GM19395 (cell line): ENCODE data around the gene PRR15L.
"Not testable (repeated sequence)": the region's sequence is repeated elsewhere in the genome, so short reads cannot be mapped to it uniquely, and the experiment has no call there.

Experiments used
- ATAC-seq: cut with Tn5 transposase; IDR thresholded peaks from one replicate; pipeline ENCODE4 v1.9.1; 2021; ENCODE audit warnings: mild to moderate bottlenecking, moderate library complexity; ENCODE audit not compliant: unreplicated experiment

PRR15L gene, protein sequence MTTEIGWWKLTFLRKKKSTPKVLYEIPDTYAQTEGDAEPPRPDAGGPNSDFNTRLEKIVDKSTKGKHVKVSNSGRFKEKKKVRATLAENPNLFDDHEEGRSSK

GRCh38 chr17:47957591-47958490 is at the start of gene PRR15L:
PRR15L (minus strand) TSS chr17:47957883; CDS start chr17:47953234, 4,649 bp downstream.
- no peak for ATAC-seq

GRCh38 chr17:48006936-48007709 is 49.4 kb upstream of the PRR15L start:
- no peak for ATAC-seq

DNA sequence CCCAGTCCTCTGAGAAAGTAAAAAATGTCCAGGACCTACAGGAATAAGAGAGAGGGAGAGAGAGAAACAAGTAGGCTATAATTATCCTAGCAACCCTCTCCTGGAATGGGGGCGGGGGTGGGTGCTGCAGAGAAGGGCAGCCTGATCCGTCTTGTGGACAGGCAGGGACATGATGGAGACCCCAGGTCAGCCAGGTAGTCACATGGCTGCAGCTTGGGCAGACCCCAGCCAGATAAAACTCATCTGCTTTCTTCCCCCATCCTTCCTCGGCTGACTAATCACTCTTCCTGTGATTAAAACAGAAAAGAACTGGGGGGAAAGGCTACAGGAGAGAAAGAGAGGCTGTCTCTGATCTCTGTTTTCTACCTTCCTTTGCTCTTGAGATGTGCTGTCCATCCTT is 47.3 kb upstream of the PRR15L start:
- no peak for ATAC-seq

GRCh38 chr17:48003417-48004151 is 45.9 kb upstream of the PRR15L start:
- no peak for ATAC-seq

DNA sequence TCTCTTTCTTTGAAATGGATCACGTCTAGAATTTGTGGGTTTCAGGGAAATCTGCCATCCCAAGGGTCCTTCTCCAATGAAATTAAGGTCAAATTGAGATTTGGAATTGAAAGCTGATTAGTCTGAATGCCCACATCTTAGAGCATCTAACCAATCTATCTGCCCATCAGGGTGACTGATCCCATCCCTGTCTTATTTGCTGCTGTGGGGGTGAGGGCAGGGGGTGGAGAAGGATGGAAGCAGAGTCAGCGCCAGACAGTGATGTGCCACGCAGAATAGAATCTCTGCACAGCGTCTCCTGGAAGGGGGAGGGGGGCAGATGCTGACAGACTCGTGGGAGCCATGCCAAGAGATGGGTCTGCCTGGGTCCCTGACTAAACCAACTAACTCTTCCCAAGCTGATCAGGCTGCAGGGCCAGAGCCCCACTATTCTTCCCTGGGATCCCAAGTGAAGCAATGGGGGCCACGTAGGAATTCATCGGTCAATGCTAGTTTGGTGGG is 45.3 kb upstream of the PRR15L start:
- ATAC-seq = no peak

DNA sequence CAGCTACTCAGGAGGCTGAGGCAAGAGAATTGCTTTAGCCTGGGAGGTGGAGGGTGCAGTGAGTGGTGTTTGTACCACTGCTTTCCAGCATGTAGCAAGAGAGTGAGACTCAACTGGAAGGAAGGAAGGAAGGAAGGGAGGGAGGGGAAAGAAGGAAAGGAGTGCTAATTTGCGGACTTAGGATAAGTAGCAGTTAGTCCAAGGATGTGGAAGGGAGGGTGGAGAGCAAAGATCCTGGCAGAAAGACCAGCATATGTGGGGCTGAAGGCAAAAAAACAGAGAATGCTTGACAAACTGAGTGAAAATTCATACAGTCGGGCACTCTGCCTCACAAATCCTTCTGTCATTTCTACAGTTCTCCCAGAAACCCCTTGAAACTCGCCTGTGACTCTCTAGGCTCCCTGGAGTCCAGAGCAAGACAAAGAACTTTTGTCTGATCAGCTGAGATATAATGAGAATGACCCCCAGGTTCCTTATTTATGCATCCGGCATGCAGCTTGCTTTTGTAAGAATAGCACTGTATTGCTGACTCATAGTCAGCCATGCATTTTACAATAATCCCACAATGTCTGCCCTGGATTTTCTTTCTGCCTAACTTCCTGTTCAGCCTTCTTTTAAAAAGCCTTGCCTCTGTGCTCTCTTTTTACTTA is 44.7 kb upstream of the PRR15L start:
- ATAC-seq = no peak

GRCh38 chr17:48001657-48002056 is 44.0 kb upstream of the PRR15L start:
- ATAC-seq = not testable (repeated sequence)

- no peak for ATAC-seq
Measured at GRCh38 chr17:48001197-48001596, 43.5 kb upstream of the PRR15L start.

DNA sequence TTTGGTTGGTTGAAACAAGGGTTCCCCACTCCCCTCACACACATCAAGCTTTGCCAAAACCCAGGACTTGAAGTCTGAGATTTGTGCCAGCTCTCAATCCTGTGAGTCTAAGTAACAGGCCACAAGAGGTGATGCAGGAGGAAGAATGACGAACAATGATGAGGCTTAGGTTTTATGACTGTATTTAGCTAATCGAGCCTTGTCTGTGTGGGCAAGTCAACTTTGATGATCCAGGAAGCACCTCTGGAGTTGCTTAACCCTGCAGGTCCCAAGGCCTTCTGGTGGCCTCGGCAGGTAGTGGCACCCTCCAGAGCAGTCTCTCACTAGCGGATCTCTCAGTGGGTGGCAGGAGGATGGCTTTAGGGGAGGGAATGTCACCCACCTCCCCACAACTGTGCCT is 41.9 kb upstream of the PRR15L start:
- ATAC-seq = no peak

GRCh38 chr17:47998044-47998443 is 40.4 kb upstream of the PRR15L start:
- ATAC-seq = no peak

DNA sequence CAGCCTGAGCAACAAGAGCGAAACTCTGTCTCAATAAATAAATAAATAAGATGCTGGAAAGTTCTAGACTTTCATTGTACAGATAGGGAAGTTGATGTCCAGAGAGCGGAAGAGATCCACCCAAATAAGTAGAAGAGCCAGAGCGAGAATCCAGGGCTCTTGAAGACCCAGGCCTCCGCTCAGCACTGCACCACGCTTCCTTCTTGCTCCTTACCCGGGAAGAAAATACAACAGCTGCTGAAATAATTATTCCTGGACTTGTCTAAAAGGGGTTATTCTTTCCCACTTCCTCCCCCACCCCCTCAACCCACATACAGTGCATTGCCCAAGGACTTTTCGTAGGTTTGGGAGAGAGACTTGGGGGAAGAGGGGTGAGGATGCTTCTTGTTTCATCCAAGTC is 39.9 kb upstream of the PRR15L start:
- no peak for ATAC-seq

DNA sequence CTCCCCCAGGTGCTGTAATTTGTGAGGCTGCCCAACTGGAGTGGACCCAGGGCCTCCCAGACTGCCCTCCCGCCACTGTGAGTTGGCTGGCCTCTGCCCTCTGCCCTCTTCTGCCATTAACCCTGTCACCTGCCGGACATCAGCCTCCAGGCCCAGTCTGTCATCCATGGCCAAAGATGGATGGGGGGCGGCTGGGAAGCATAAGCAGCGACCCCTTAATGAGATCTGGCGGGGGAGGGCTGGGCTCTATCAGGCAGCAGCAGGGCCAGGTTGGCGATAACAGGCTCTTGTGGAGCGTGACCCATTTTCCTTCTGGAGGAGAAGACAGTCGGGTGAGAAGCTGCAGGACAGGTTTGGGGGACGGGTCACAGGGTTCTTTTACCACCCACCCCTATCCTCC is 38.5 kb upstream of the PRR15L start:
- no peak for ATAC-seq

DNA sequence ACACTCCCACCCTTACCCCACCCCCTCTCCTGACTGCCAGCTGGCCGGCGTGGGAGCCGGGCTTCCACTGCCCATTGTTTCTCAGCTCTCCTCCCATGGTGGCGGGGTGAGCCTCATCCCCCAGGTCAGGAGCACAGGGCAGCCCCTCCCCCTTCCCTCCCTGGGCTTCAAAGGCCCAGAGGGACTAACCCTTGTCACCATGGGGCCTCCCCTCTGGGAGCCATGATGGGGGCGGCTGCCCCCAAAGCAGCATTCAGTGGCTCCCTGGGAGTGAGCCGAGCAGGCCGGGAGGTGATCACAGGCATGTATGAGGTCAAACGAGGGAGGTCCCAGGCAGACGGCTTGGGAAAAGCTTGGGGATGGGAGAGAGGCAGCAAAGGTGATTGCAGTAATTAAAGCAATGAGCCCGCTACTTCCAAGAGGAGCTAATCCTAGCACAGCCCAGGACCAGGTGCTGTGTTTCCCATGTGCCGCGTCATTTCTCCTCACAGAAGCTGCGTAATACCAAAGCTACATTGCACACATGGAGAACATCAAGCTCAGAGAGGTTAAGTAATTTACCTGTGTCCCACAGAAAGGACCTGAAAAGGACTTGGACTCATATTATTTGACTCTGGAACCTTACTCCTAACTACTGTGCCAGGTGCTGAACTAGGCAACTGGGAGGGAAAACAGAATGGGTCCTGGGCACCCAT is 37.7 kb upstream of the PRR15L start:
- no peak for ATAC-seq

DNA sequence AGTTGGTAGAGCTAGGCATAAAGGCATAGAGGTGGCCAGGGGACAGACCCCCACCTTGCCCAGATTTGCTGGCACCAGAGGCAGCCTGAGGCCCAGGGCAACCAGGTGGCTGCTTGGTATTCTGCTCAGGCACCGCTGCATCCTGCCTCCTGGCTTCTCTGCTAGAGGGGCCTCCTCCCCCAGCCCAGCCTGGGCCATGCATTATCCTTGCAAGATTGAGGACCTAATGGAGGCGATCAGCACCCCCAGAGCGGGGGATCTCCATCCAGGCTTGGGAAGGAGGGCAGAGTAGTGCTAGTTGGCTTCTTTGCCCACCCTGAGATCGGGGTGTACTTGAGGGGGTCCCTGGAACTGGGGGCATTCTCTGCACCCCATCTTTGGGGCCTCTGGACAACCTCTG is 37.0 kb upstream of the PRR15L start:
- no peak for ATAC-seq

- no peak for ATAC-seq
Measured at GRCh38 chr17:47993964-47994363, 36.3 kb upstream of the PRR15L start.

- ATAC-seq = no peak
Measured at GRCh38 chr17:47993031-47993564, 35.4 kb upstream of the PRR15L start.

DNA sequence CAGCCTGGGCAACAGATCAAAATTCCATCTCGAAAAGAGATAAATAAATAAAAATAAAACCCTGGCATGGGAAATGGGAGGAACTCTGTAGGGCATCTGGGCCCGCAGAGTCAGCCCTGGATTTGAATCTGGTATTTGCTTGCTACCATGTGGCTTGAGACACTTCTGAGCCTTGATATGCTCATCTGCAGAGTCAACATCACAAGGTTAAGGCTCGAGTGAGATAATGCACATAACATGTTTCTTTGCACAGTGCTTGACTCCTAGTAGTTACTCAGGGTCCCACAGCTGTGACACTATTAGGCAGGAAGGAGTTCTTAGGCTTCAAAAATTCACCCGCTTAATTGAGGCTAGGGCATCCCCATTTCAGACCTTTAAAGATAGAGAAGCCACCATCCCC is 34.5 kb upstream of the PRR15L start:
- ATAC-seq = no peak

- no peak for ATAC-seq
Measured at GRCh38 chr17:47990962-47991731, 33.5 kb upstream of the PRR15L start.

DNA sequence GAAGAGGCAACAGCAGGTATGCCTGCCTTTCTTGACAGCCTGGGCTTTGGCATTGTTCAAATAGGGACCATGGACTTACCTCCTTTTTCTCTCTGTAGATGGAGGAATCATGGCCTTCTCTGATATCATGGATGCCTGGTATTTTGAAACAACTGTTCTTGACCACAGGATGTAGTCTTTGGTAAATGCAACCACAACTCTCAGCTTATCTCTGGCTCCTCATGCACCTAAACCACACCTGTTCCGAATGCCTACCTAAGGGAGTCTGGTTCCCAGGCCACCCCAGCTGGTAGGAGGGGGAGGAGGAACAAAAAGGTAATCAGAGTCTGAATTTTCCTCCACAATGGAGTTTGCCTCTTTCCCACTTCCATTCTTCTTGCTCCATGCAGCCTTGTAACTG is 32.0 kb upstream of the PRR15L start:
- no peak for ATAC-seq
